GM19372 (cell line): Measurements from ENCODE around the gene RBM44.
"Not testable (repeated sequence)": the region's sequence is repeated elsewhere in the genome, so short reads cannot be mapped to it uniquely, and the experiment has no call there.

Source experiments
- ATAC-seq: cut with Tn5 transposase; IDR thresholded peaks from one replicate; pipeline ENCODE4 v1.9.1; 2021; ENCODE audit warnings: mild to moderate bottlenecking, low read depth, moderate library complexity; ENCODE audit not compliant: unreplicated experiment

The RBM44 gene

GRCh38 chr2:237798236-237799059 is at the start of gene RBM44:
Gene RBM44, plus strand, starts transcription at chr2:237798779. Its CDS starts 14,831 bp downstream, at chr2:237813610.
- ATAC-seq: no peak

- no peak for ATAC-seq
These were observed 49.6 kb upstream of the RBM44 start for GRCh38 chr2:237749002-237749401.

DNA sequence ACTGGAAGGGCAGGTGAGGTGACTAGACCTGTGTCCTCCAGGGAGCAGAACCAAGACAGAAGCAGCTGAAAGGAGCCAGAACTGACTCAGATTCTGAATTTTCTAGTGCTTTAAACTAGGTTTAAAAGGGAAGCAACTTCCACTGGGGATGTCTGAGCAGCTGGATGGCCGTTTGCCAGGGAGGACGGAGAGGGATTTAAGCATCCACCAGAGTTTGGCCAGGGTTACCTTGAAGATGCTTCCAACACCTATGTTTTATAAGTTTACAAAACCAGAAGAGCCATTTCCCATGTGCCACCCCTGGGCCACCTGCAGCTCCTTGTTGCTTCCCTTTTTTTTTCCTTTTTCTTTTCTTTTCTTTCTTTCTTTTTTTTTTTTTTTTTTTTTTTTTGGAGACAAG is 48.6 kb upstream of the RBM44 start:
- no peak for ATAC-seq

GRCh38 chr2:237750441-237750840 is 48.1 kb upstream of the RBM44 start:
- not testable (repeated sequence) for ATAC-seq

- ATAC-seq: peak; percentile 98
These were observed 45.8 kb upstream of the RBM44 start for GRCh38 chr2:237752761-237753165.

DNA sequence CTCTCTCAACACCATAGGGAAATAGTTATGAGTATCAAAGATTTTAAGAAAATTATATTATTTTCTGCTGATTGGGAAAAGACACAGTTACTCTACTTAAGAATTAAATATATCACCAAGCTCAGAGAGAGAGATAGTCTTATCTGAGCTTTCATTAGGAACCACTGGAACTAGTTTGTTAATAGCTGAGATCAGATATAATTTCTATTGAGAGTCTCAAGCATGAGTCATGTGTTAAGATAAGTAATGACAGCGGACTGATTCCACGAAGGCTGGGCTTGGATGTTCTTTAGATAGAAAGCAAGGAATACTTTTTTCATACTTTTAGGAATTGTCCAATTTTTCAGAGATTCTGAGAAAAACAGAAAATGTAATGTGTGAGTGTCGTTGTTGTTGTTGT is 44.4 kb upstream of the RBM44 start:
- ATAC-seq: no peak

DNA sequence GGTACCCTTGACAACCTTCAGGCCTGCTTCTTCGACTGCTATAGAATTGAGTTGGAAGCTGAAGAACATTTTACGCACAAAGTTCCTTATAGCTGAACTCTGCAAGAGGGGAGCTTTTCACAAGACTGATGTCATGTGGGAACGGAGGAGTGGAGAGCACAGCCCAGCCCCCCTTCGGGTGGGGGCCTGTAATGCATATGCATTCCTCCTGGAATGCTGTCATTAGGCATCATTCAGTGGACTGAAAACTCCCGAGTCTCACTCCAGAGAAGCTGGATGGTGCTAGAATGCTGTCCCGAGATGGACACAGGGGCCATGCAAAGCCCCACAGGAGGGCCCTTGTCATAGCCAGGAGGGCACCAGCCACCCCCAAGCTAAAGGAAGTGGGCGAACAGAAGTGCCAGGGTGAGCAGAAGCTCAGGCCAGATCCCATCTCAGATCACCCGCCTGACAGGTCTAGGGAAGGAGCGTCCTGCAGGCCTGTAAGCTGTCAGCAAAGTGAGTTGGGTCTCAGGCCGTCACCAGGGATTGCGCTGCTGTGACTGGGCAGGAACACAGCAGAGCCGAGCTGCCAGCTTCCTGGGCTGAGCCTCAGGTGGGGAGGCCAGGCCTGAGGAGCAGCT is 43.8 kb upstream of the RBM44 start:
- ATAC-seq: no peak

DNA sequence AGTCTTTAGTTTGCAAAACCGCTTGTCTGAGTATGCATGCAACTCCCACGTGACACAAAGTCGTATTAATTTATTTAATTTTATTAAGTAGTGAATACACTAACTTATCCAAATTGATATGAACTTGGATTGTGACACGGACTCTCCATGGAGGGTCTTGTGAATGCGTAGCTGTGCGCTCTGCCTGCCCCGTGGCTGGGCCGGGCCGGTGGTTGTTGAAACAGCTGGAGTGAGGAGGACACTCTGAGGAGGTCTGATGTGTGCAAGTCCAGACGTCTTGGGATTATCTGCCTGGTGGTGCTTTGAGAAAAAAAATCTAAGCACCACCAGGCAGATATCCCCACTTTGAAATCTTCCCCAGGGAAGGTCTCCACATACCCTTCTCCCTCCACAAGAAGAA is 41.0 kb upstream of the RBM44 start:
- ATAC-seq: no peak

GRCh38 chr2:237758185-237758584 is 40.4 kb upstream of the RBM44 start:
- no peak for ATAC-seq

- no peak for ATAC-seq
These were observed 39.4 kb upstream of the RBM44 start for GRCh38 chr2:237759176-237759575.

DNA sequence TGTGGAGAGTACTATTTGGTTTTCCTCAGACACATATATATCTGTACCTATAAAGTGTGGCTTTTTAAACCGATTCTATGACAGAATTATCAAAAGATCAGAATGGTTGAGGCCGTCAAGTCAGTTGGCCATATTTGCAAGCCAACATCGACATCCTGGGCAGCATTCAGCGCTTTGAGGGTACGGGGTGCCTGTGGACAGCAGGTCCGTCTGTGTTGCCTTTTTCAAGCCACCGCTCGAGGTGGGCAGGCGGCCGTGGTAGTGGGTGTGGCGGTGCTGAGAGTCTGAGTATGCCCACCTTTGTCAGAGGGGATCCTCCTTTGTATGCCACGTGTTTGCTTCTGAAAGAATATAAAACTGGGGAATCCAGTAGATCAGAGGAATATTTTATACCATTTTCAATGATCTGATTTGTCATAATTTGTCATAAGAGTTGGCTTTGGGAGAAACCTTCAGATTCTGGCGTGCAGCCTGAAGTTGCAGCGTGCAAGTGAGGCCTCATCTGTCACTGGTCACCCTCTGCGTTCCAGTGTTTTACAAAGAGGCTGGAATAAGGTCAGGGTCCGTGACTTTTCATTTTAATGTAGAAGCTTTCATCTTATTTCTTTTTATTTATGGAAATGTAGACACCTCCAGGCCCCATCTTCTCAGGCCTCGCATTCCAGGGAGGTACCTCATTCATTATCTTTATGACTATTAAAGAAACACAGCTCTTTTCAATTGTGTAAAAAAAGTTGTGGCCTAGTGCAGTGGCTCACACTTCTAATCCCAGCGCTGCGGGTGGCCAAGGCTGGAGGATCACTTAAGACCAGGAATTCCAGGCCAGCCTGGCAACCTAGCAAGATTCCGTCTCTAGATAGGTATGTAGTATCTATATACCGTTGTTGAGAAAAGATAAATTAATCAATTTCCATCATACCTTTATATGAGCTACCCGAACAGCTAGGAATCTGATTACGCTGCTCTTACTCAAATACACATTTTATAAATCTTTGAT is 37.8 kb upstream of the RBM44 start:
- ATAC-seq: no peak

DNA sequence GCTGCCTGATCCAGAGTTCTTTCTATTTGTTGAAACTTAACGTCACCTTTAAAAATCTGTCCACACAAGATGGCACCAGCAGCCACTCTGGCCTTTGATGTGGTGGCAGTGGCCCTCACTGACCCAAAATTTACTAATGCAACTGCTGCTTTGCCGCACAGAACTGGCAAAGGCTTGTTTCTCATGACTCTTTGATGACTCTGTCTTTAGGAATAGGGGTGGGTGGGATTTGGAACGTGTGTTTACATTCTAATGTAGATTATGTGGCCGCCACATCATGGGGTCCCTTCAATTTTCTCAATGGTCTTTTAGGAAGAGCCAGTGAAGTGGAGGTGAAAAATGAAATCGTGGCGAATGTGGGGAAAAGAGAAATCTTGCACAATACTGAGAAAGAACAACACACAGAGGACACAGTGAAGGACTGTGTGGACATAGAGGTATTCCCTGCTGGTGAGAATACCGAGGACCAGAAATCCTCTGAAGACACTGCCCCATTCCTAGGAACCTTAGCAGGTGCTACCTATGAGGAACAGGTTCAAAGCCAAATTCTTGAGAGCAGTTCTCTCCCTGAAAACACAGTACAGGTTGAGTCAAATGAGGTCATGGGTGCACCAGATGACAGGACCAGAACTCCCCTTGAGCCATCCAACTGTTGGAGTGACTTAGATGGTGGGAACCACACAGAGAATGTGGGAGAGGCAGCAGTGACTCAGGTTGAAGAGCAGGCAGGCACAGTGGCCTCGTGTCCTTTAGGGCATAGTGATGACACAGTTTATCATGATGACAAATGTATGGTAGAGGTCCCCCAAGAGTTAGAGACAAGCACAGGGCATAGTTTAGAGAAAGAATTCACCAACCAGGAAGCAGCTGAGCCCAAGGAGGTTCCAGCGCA is 36.0 kb upstream of the RBM44 start:
- not testable (repeated sequence) for ATAC-seq

- ATAC-seq: no peak
These were observed 34.8 kb upstream of the RBM44 start for GRCh38 chr2:237763812-237764211.

DNA sequence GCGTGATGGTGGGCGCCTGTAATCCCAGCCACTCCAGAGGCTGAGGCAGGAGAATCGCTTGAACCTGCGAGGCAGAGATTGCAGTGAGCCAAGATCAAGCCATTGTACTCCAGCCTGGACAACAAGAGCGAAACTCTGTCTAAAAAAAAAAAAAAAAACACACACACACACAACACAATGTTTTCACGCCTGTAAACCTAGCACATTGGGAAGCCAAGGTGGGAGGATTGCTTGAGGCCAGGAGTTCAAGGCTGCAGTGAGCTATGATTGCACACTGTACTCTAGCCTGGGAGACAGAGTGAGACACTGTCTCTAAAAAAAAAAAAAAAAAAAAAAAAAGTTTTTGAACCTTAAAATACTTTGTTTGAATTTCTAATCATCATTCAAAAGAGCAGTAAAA is 33.5 kb upstream of the RBM44 start:
- not testable (repeated sequence) for ATAC-seq

- ATAC-seq: no peak
These were observed 32.7 kb upstream of the RBM44 start for GRCh38 chr2:237765875-237766274.

GRCh38 chr2:237766340-237766739 is 32.2 kb upstream of the RBM44 start:
- ATAC-seq: no peak

DNA sequence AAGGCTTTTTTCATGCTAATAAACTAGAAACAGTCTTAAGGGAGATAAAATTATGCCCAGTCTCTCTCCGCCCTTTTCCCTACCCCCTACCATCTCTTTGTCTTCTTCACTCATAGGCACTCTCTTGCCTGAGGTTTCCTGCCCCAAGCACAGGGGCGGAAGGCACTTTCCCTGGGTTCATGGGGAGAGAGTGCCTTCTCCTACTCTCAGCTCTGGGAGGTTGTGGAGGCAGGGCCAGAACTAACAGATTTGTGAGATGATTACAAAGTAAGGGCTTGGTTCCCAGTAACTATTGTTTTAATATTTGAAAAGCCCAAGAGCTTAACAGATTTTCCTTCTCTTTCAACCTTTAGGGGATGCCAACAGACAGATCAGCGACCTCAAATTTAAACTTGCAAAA is 26.1 kb upstream of the RBM44 start:
- ATAC-seq: no peak

- ATAC-seq: no peak
These were observed 24.8 kb upstream of the RBM44 start for GRCh38 chr2:237773826-237774225.

GRCh38 chr2:237774811-237775553 is 23.6 kb upstream of the RBM44 start:
- peak; percentile 75 for ATAC-seq
